H9 (cell line): ENCODE results near the gene RABGAP1L. TPM values are rescaled to one million over a fixed set of nuclear protein-coding genes. Genes with fewer than 3 reads are reported as not detected.

Experiments
- DNase-seq: peaks from one replicate; pipeline ENCODE4 v3.0.0-alpha.2; 2017
- H2AFZ ChIP-seq: one replicate; pipeline ENCODE4 v1.6.1; 2013; ENCODE audit warnings: mild to moderate bottlenecking, low read length, control low read depth, moderate library complexity
- H2AK5ac ChIP-seq: 2 replicates; pipeline ENCODE4 v1.6.1; 2013; ENCODE audit warnings: low read length, control low read depth, mixed read lengths; ENCODE audit not compliant: insufficient read length
- H2BK120ac ChIP-seq: one replicate; pipeline ENCODE4 v1.6.1; 2013; ENCODE audit warnings: low read depth, mild to moderate bottlenecking, low read length, control low read depth, inconsistent platforms; ENCODE audit not compliant: poor library complexity, severe bottlenecking
- H2BK12ac ChIP-seq: 2 replicates; pipeline ENCODE4 v1.6.1; 2013; ENCODE audit warnings: low read length, control low read depth, mixed read lengths, low read depth; ENCODE audit not compliant: insufficient read length
- H2BK15ac ChIP-seq: 2 replicates; pipeline ENCODE4 v1.6.1; 2013; ENCODE audit warnings: low read depth, low read length, control low read depth
- H2BK20ac ChIP-seq: one replicate; pipeline ENCODE4 v1.6.1; 2013; ENCODE audit warnings: low read depth, mild to moderate bottlenecking, low read length, control low read depth, inconsistent platforms; ENCODE audit not compliant: poor library complexity, severe bottlenecking
- H2BK5ac ChIP-seq: 2 replicates; pipeline ENCODE4 v1.6.1; 2013; ENCODE audit warnings: low read length, control low read depth, mixed read lengths; ENCODE audit not compliant: insufficient read length
- H3K14ac ChIP-seq: 2 replicates; pipeline ENCODE4 v1.6.1; 2013; ENCODE audit warnings: low read length, control low read depth; ENCODE audit not compliant: insufficient read depth
- H3K18ac ChIP-seq: 2 replicates; pipeline ENCODE4 v1.6.1; 2013; ENCODE audit warnings: low read depth, mild to moderate bottlenecking, mixed read lengths, low read length, control low read depth; ENCODE audit not compliant: insufficient read length
- H3K23ac ChIP-seq: 2 replicates; pipeline ENCODE4 v1.6.1; 2013; ENCODE audit warnings: low read length, control low read depth, mixed read lengths, low read depth; ENCODE audit not compliant: insufficient read length
- H3K23me2 ChIP-seq: 2 replicates; pipeline ENCODE4 v1.6.1; 2013; ENCODE audit warnings: low read depth, mild to moderate bottlenecking, mixed read lengths, low read length, control low read depth; ENCODE audit not compliant: insufficient read length, poor library complexity, severe bottlenecking
- H3K27ac ChIP-seq: 2 replicates; pipeline ENCODE4 v1.5.1; 2013; ENCODE audit warnings: low read length, control low read depth, mixed read lengths, low read depth; ENCODE audit not compliant: insufficient read length
- H3K27me3 ChIP-seq: 2 replicates; pipeline ENCODE4 v1.6.1; 2013; ENCODE audit warnings: low read length, control low read depth, inconsistent platforms; ENCODE audit not compliant: insufficient read depth
- H3K4ac ChIP-seq: 2 replicates; pipeline ENCODE4 v1.6.1; 2013; ENCODE audit warnings: low read depth, mild to moderate bottlenecking, control low read depth, inconsistent platforms, low read length, moderate library complexity
- H3K4me1 ChIP-seq: 2 replicates; pipeline ENCODE4 v1.6.1; 2013; ENCODE audit warnings: low read length, control low read depth, inconsistent platforms; ENCODE audit not compliant: insufficient read depth
- H3K4me2 ChIP-seq: 2 replicates; pipeline ENCODE4 v1.6.1; 2013; ENCODE audit warnings: low read length, control low read depth, mixed read lengths; ENCODE audit not compliant: insufficient read length, insufficient read depth
- H3K56ac ChIP-seq: 2 replicates; pipeline ENCODE4 v1.6.1; 2013; ENCODE audit warnings: low read depth, mild to moderate bottlenecking, mixed read lengths, low read length, control low read depth; ENCODE audit not compliant: insufficient read length
- H3K79me1 ChIP-seq: 2 replicates; pipeline ENCODE4 v1.6.1; 2013; ENCODE audit warnings: low read depth, mild to moderate bottlenecking, moderate library complexity, low read length, control low read depth, inconsistent platforms; ENCODE audit not compliant: insufficient read depth, poor library complexity, severe bottlenecking
- H3K79me2 ChIP-seq: 2 replicates; pipeline ENCODE4 v1.6.1; 2013; ENCODE audit warnings: low read length, control low read depth, inconsistent platforms; ENCODE audit not compliant: insufficient read depth
- H3K9ac ChIP-seq: 2 replicates; pipeline ENCODE4 v1.6.1; 2013; ENCODE audit warnings: low read length, control low read depth, mixed read lengths; ENCODE audit not compliant: insufficient read length; ENCODE audit errors: extremely low read depth
- H3K9me3 ChIP-seq: one replicate; pipeline ENCODE4 v1.6.1; 2013; ENCODE audit warnings: low read depth, low read length, inconsistent platforms; ENCODE audit not compliant: control insufficient read depth
- H3T11ph ChIP-seq: one replicate; pipeline ENCODE4 v1.6.1; 2013; ENCODE audit warnings: mild to moderate bottlenecking, low read length, control low read depth, inconsistent platforms
- H4K20me1 ChIP-seq: one replicate; pipeline ENCODE4 v1.6.1; 2013; ENCODE audit not compliant: control insufficient read depth, insufficient read length, insufficient read depth
- H4K5ac ChIP-seq: 2 replicates; pipeline ENCODE4 v1.6.1; 2013; ENCODE audit warnings: low read depth, mild to moderate bottlenecking, mixed read lengths, low read length, control low read depth; ENCODE audit not compliant: insufficient read length
- H4K8ac ChIP-seq: replicated peaks from 2 replicates; pipeline ENCODE4 v1.6.1; 2013; ENCODE audit warnings: low read length, control low read depth, mixed read lengths, low read depth; ENCODE audit not compliant: insufficient read length
- H4K91ac ChIP-seq: 2 replicates; pipeline ENCODE4 v1.6.1; 2013; ENCODE audit warnings: low read depth, mild to moderate bottlenecking, moderate library complexity, mixed read lengths, low read length, control low read depth; ENCODE audit not compliant: insufficient read length
- H3K27ac Mint-ChIP-seq, 3 experiments: 2 replicates in 2 of 3; 3 replicates in 1 of 3; pipeline ENCODE4 v1.8.0; 2020 to 2021; ENCODE audit warnings: mixed read lengths in 3 of 3, mild to moderate bottlenecking in 1 of 3, moderate library complexity in 1 of 3
- H3K27me3 Mint-ChIP-seq: 2 replicates; pipeline ENCODE4 v1.8.0; 2021; ENCODE audit warnings: low read depth, mild to moderate bottlenecking, moderate library complexity, mixed read lengths
- H3K36me3 Mint-ChIP-seq, 3 experiments: 2 replicates in 2 of 3; 3 replicates in 1 of 3; pipeline ENCODE4 v1.8.0; 2020 to 2021; ENCODE audit warnings: low read depth in 3 of 3, mixed read lengths in 3 of 3; ENCODE audit not compliant: insufficient read depth in 1 of 3
- H3K4me1 Mint-ChIP-seq, 2 experiments: 2 replicates each; pipeline ENCODE4 v1.8.0; 2020; ENCODE audit warnings: mixed read lengths in 2 of 2
- H3K4me3 Mint-ChIP-seq, 2 experiments: 2 replicates in 1 of 2; 3 replicates in 1 of 2; pipeline ENCODE4 v1.8.0; 2020 to 2021; ENCODE audit warnings: mild to moderate bottlenecking in 2 of 2, mixed read lengths in 2 of 2, moderate library complexity in 1 of 2
- H3K9me3 Mint-ChIP-seq, 2 experiments: 2 replicates in 1 of 2; 3 replicates in 1 of 2; pipeline ENCODE4 v1.8.0; 2020; ENCODE audit warnings: mild to moderate bottlenecking in 2 of 2, mixed read lengths in 2 of 2, moderate library complexity in 1 of 2
- WGBS: extraction: QIAGEN DNeasy Blood & Tissue Kit; methylation state at CpG from one replicate; pipeline ENCODE4 v1.1.7; 2013; ENCODE audit warnings: missing lambda C conversion rate, low lambda C conversion rate, mixed read lengths; ENCODE audit not compliant: insufficient read length; ENCODE audit errors: extremely low coverage; 5-methylcytosine and 5-hydroxymethylcytosine counted together
- total RNA-seq: library from RNA; stranded (reverse); gene quantifications from 2 replicates; pipeline ENCODE4 v1.2.1, GENCODE V29; 2021
- TF ChIP-seq, protein P1 (sequence below): fragments of 200-600 bp; sonication (generic); conservative IDR thresholded peaks from 3 replicates; pipeline ENCODE4 v1.8.0; 2021; ENCODE audit warnings: antibody characterized with exemption, mild to moderate bottlenecking

The RABGAP1L gene
- total RNA-seq, 1 experiment from 2014 or later, result 147 TPM

DNA sequence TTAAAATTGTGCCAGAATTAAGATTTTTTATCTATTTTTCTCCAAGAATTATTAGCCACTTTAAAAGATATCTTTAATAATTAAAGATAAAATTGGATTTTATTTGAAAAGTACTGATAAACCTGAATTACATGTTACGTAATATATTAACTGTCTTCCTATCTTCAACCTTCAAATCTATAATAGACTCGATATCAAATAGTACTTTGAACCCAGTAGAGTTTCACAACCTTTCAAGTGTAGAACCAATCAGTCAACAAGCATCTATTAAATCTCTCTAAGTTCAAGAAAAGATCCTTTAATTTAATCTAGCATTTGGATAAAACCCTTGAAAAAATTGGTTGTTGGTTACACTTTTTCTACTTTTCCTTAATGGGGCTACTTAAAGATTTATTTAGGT is 559.9 kb downstream of the RABGAP1L start:
- no peaks in the 10 kb centered on the region for H3K79me1 ChIP-seq
- no peak overlapping the region for H3K56ac ChIP-seq
- no peak overlapping the region for H2AFZ ChIP-seq
- Mint-ChIP-seq H3K27me3 (no peaks in the 10 kb centered on the region), H3K4me1 (no peaks in the 10 kb centered on the region), H3K4me3 (no peak overlapping the region), H3K9me3 (no peaks in the 10 kb centered on the region; a peak in 2 of 5 replicates), H3K36me3 (no peaks in the 10 kb centered on the region), H3K27ac (no peak overlapping the region)
- no peaks in the 10 kb centered on the region for H3K79me2 ChIP-seq
- no peaks in the 10 kb centered on the region for H3K23me2 ChIP-seq
- H3K4ac ChIP-seq, result no peak overlapping the region
- H3K18ac ChIP-seq, result no peak overlapping the region
- no peak overlapping the region for H3K4me2 ChIP-seq
- H3K4me1 ChIP-seq, result no peaks in the 10 kb centered on the region
- H3K9ac ChIP-seq, result no peak overlapping the region
- no peak overlapping the region for H2BK20ac ChIP-seq
- no peaks in the 10 kb centered on the region for H3K9me3 ChIP-seq
- H2BK15ac ChIP-seq, result no peak overlapping the region
- no peaks in the 10 kb centered on the region for H3K27me3 ChIP-seq
- no peak overlapping the region for H3K23ac ChIP-seq
- H3K27ac ChIP-seq, result no peak overlapping the region
- no peak overlapping the region for H2AK5ac ChIP-seq
- no peak for DNase-seq
- no peaks in the 10 kb centered on the region for H4K20me1 ChIP-seq
- H4K5ac ChIP-seq, result no peak overlapping the region
- TF ChIP-seq, protein P1, sequence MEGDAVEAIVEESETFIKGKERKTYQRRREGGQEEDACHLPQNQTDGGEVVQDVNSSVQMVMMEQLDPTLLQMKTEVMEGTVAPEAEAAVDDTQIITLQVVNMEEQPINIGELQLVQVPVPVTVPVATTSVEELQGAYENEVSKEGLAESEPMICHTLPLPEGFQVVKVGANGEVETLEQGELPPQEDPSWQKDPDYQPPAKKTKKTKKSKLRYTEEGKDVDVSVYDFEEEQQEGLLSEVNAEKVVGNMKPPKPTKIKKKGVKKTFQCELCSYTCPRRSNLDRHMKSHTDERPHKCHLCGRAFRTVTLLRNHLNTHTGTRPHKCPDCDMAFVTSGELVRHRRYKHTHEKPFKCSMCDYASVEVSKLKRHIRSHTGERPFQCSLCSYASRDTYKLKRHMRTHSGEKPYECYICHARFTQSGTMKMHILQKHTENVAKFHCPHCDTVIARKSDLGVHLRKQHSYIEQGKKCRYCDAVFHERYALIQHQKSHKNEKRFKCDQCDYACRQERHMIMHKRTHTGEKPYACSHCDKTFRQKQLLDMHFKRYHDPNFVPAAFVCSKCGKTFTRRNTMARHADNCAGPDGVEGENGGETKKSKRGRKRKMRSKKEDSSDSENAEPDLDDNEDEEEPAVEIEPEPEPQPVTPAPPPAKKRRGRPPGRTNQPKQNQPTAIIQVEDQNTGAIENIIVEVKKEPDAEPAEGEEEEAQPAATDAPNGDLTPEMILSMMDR, result no peak
- H4K91ac ChIP-seq, result no peak overlapping the region
- no peak overlapping the region for H3T11ph ChIP-seq
- no peak overlapping the region for H4K8ac ChIP-seq
- no peak overlapping the region for H2BK12ac ChIP-seq
- no peak overlapping the region for H3K14ac ChIP-seq
- H2BK120ac ChIP-seq, result no peak overlapping the region
- H2BK5ac ChIP-seq, result no peak overlapping the region
- WGBS, result no CpG with 5 or more reads among the region's 2 CpGs
